Measurements from ENCODE around the gene ZNF710. TPM values are rescaled to one million over a fixed set of nuclear protein-coding genes. Genes with fewer than 3 reads are reported as not detected.

The ZNF710 gene
- total and polyA plus RNA-seq, 10 donors, result 12.5 to 66.4 (median 30.2) TPM

DNA sequence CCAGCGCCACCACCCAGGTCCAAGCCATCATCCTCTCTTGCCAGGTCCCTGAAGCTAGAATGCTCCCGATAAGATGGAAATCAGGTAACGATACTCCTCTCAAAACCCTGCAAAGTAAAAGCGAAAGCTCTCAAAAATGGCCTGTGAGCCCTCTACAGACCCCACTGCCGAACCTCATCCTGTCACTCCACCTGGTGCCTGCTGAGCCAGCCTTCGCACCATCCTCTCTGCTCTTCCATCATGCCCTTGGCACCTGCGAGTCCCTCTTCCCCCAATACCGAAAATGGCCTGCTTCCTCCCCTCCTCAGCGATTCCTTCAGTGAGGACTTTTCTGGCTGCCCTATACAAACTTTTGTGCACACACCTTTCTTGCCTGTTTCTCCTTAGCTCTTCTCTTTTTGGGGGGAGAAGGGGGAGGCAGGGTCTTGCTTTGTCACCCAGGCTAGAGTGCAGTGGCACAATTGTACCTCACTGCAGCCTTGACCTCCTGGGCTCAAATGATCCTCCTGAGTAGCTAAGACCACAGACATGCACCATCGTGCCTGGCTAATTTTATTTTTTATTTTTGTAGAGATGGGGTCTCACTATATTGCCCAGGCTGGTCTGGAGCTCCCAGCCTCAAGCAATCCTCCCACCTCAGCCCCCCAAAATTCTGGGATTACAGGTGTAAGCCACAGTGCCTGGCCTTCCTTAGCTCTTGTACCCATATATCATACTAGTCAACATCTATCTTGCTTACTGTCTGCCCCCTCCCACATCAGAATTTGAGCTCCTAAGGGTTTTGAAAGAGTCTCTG, 98.1 kb downstream of the ZNF710 start:
- WGBS, 5 donors, result 58 to 73% (median 70%) methylated on average over 10 of the region's 10 CpGs
- H3K9me3 ChIP-seq, result no peaks in the 10 kb centered on the region
- intact Hi-C loops (cut with DNase I; ENCODE audit: low total_unique reads), result no loop called here
- no peaks in the 10 kb centered on the region for H3K27me3 ChIP-seq (replicated peaks in 1 of 7)
- DNase-seq, result peak; percentile 81
- H3K27ac ChIP-seq, result peak overlapping the region; percentile 67 to 96 (median 91)
- H3K4me1 ChIP-seq, result peaks cover 36 to 87% (median 75%) of the 10 kb centered on the region in 6 donors
- peak overlapping the region in 1 of 8 donors; percentile 98 for H3K4me3 ChIP-seq
- TF ChIP-seq, protein P1, sequence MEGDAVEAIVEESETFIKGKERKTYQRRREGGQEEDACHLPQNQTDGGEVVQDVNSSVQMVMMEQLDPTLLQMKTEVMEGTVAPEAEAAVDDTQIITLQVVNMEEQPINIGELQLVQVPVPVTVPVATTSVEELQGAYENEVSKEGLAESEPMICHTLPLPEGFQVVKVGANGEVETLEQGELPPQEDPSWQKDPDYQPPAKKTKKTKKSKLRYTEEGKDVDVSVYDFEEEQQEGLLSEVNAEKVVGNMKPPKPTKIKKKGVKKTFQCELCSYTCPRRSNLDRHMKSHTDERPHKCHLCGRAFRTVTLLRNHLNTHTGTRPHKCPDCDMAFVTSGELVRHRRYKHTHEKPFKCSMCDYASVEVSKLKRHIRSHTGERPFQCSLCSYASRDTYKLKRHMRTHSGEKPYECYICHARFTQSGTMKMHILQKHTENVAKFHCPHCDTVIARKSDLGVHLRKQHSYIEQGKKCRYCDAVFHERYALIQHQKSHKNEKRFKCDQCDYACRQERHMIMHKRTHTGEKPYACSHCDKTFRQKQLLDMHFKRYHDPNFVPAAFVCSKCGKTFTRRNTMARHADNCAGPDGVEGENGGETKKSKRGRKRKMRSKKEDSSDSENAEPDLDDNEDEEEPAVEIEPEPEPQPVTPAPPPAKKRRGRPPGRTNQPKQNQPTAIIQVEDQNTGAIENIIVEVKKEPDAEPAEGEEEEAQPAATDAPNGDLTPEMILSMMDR (IDR thresholded peaks at IDR 0.05 in 8 of 11, conservative IDR thresholded peaks at IDR 0.05 in 3 of 11), result peak in 1 of 11 experiments; percentile 19
- TF ChIP-seq POLR2A (IDR thresholded peaks at IDR 0.05) (no peak), POLR2AphosphoS5 (IDR thresholded peaks at IDR 0.05) (peak in 2 of 3 donors; percentile 41 to 56)
- H3K36me3 ChIP-seq, result no peaks in the 10 kb centered on the region

DNA sequence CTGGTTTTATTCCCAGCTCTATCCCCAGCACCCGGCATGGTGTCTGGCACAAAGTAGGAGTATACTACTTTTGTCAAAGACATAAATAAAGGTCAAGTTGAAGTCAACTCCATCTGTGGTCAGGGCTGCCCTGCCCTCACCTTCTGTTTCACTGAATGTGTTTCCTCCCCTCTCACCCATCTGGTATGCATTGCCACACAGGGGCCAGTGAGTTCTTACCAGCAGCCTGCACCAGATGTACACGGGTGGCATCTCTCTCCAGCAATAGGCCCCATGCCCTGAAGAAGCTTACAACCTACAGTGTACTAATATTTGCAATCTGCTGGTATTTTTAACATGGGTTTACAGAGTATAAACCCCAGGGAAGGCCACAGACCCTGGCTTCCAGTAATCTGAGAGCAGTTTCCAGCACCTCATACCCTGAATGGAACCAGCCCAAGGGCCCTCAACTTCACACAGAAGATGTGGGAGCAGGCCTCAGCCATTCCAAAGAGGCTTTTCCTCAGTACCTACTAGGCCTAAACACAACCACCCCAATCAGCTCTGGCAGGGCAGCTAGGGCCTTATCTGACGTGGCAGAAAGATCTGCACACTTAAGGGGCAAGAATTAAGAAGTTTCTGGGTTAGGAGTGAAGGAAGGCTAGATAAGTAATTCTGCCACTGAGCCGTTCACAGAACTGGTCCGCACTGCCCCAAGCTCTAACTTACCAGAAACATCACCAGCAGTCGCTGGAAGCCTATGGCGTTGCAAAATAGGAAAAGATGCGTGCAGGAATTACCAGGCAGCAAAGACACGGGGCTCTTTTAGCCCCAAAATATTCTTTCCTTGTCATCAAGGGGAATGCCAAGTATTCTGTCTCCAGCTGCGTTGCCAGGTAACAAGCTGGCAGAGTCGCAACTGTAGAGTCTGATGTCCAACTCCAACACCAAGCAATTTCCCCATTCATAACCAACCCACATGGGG, 99.0 kb downstream of the ZNF710 start:
- 55 to 77% (median 63%) methylated on average over 11 of the region's 11 CpGs for WGBS, 5 donors
- intact Hi-C loops (cut with DNase I; ENCODE audit: low total_unique reads), result no loop called here
- Histone ChIP-seq H3K9me3 (no peaks in the 10 kb centered on the region), H3K27me3 (replicated peaks in 1 of 7) (no peaks in the 10 kb centered on the region), H3K36me3 (no peaks in the 10 kb centered on the region), H3K27ac (peak overlapping the region; percentile 67 to 96 (median 93)), H3K4me3 (peak overlapping the region in 1 of 8 donors; percentile 98), H3K4me1 (peaks cover 36 to 78% (median 71%) of the 10 kb centered on the region in 6 donors)
- TF ChIP-seq POLR2AphosphoS5 (IDR thresholded peaks at IDR 0.05) (peak in 1 of 3 donors; percentile 57), POLR2A (IDR thresholded peaks at IDR 0.05) (no peak)
- TF ChIP-seq, protein P1 (IDR thresholded peaks at IDR 0.05 in 8 of 11, conservative IDR thresholded peaks at IDR 0.05 in 3 of 11), result no peak
- DNase-seq, result peak; percentile 69

DNA sequence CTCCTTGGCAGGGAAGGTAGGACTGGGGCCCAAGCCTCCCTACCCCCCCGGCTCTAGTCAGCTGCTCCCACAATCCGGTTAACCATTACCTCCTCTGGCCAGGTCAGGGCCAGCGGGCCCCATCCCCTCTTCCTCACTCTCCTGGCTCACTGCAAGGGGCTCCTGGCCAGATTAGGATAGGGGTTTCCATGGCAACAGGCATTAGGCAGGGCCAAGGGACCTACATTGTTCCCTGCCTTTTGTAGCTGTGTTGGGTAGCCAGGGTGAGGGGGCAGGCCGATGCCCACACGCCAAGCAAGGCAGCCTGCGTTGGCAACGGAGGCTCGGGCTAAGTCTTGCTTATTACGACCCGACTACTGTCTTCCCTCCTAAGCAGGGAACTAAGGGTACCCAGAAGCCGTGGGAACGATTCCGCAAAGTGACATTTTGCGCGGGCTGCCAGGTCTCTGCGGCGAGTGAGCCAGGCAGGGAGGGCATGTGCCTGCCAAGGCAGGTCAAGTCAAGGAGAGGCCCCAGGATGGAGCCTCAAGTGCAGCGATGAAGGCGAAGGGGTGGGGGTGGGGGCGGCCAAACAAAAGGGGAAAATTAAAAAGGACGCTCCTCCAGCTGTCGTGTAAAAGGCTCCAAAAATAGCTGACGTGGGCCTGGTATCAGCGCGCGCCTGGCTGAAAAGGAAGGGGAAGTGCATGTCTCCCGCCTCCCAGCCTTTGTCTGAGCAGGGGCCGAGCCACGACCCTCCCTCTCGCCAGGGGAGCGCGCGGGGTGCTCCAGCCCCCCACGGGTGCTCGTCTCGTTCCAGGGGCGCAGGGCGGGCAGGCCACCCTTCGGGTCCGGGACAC, 100.2 kb downstream of the ZNF710 start:
- intact Hi-C loops (cut with DNase I; ENCODE audit: low total_unique reads), result no loop called here
- Histone ChIP-seq H3K4me1 (peaks cover 36 to 66% (median 59%) of the 10 kb centered on the region in 6 donors), H3K27ac (peak overlapping the region; percentile 85 to 96 (median 94))

More for the DNA sequence above, 100.2 kb downstream of the ZNF710 start:
- WGBS, 5 donors, result 7 to 13% (median 9%) methylated on average over 25 to 40 of the region's 40 CpGs
- H3K27me3 ChIP-seq (replicated peaks in 1 of 7), result no peaks in the 10 kb centered on the region
- peak overlapping the region; percentile 85 to 98 (median 92) for H3K4me3 ChIP-seq
- no peaks in the 10 kb centered on the region for H3K9me3 ChIP-seq
- DNase-seq, result peak; percentile 91
- H3K36me3 ChIP-seq, result no peaks in the 10 kb centered on the region
- TF ChIP-seq POLR2A (IDR thresholded peaks at IDR 0.05), result no peak
- no peak for TF ChIP-seq POLR2AphosphoS5 (IDR thresholded peaks at IDR 0.05)
- TF ChIP-seq, protein P1 (IDR thresholded peaks at IDR 0.05 in 8 of 11, conservative IDR thresholded peaks at IDR 0.05 in 3 of 11), result no peak
